ENCODE data around the gene FAM193B.
"Not testable (repeated sequence)": the region's sequence is repeated elsewhere in the genome, so short reads cannot be mapped to it uniquely, and the experiment has no call there.

FAM193B gene

GRCh38 chr5:177536386-177536785 is 18.0 kb downstream of the FAM193B start:
- DNase-seq = no peak

DNA sequence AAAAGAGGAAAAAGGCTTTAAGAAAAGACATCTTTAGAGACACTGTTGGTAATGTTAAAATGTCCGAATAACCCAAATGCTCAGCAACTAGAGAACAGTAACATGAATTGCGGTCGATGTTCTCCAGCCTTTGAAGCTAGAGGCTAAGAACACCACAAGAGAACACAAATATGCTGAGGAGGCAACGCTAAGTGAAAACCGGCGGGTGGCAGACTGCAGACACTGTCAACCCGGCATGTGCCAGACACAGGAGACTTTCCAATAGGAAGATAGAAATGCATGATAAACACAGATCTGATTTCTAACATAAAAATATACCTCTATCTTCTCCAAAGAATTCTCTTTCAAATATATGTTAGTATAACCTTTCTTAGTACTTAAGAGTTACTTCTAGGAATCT is 19.2 kb downstream of the FAM193B start:
- no peak for DNase-seq

- DNase-seq = not testable (repeated sequence)
Observed at GRCh38 chr5:177534433-177534832, 19.9 kb downstream of the FAM193B start.

DNA sequence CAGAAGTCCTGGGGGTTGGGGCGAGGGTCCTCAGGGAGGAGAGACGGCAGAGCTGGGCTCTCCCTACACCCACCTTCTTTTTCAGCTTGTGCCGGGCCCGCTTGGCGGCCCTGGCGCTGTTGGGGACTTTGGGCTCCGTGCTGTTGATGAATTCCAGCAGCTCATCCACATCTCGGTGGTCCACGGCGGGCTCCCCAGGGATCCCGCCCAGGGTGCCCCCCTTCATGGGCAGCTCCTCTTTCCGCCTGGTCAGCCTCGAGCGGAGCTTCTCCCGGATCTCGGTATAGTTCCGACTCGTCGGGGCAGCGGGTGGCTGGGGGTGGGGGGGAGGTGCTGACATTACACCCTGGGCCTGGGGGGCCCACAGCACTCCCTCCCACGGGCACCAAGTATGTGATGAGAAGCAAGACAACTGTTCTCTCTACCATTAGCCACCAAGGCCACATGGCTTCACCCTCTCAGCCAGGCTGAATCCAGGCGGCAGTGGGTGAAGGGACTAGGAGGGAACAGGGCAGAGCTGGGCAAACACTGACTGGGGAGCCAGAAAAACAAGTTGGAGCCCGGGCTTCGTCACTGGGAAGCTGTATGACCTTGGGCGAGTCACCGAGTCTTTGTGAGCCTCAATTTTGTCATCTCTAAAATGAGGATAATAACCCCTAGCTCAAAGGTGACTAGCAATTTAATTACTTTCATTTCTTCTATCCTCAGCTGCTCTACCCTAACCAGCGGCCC is 23.0 kb downstream of the FAM193B start:
- DNase-seq = no peak

DNA sequence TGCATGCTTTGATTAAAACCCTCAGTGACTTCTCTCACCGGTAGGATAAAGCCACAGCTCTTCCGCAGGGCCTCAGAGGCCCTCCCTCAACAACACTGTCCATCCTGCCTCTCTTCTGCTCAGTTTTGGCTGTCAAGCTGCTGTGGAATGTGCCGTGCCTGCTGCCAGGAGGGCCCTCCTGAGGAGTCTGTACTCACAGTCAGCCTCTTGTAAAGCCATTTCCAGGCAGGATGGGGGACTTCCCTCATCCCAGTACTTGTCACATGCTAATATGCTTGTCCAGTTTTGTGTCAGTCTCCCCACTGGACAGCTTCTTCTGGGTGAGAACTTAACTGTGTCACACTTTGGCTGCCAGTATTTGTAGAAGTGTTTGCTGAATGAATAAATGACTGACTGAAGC is 23.7 kb downstream of the FAM193B start:
- DNase-seq = no peak

DNA sequence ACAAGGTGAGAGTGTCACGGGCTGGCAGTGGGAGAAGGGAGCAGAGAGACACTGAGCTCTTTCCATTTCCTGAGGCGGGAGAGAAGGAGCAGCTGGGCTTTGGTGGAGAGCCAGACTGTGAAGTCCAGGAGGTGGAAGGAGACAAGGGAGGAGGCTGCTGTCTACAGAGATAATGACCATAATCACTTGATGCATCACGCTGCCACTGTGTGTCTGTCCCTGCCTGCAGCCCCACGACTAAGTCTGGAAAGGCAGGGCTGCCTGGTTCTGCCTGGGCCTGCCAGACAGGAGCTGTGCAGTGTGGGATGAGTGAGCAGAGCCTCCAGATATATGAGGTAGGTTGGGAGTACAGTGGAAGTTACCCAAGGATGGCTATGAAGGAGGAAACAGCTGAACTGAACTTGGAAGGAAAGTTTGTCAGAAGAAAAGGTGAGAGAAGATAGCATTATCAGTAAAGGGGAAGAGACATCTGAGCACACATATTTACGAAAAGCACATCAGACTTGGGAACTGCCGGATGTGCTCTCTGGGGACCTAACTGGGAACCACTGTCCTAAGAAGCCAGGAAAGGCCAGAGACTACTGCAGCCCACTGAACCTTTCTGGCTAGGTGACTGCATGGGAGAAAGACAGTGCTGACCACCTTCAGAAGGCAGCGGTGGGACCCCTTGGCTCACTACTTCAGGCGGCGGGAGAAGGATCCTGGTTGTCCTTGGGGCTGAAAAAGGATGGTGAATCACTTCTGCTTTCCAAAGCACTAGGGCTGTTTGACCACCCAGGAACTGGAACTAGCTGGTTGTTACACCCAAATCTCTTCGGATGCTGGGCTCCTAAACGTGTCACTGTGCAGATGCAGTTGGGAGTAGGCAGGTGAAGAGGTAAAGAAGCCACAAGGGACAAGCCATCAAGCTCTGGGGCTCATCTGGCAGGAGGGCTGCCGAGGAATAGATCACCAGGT is 24.8 kb downstream of the FAM193B start:
- DNase-seq = no peak

- no peak for DNase-seq
Observed at GRCh38 chr5:177528631-177529030, 25.7 kb downstream of the FAM193B start.

GRCh38 chr5:177527595-177527994 is 26.8 kb downstream of the FAM193B start:
- DNase-seq = no peak

DNA sequence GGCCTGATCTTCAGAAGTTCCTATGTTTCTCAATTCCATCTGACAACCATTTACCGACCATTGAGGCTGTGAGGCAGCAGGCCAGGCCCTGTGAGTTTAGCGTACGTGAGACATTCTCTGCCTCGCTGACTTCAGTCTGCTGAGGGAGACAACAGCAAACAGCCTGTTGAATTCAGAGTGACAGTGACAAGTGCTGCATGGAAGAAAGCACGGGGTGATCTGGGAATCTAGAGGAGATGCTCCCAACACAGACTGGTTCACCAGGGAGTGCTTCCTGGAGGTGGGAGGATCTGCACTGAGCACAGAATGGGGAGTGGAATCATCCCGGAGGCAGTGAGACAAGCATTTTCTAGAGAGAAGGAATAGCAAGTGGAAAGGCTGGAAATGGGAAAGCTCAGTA is 27.6 kb downstream of the FAM193B start:
- DNase-seq = no peak

GRCh38 chr5:177526191-177526590 is 28.2 kb downstream of the FAM193B start:
- DNase-seq = no peak

- DNase-seq = no peak
Observed at GRCh38 chr5:177524941-177525655, 29.3 kb downstream of the FAM193B start.

DNA sequence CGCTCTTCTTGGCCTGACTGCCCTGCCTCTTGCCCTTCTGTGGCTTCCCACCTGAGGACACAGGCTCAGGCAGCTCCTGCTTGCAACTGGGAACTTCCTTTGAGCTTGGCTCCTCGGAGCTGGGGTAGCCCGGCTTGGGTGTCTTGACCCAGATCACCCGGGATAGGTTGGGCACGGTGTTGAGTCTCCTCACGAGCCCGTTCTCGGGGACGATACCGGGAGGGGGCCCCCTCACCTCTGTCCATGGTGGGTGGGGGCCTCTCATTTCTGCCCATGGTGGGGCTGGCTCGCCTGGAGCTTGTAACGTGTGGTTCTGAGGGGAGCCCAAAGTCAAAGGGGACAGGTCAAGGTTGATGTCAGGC is 29.8 kb downstream of the FAM193B start:
- no peak for DNase-seq

DNA sequence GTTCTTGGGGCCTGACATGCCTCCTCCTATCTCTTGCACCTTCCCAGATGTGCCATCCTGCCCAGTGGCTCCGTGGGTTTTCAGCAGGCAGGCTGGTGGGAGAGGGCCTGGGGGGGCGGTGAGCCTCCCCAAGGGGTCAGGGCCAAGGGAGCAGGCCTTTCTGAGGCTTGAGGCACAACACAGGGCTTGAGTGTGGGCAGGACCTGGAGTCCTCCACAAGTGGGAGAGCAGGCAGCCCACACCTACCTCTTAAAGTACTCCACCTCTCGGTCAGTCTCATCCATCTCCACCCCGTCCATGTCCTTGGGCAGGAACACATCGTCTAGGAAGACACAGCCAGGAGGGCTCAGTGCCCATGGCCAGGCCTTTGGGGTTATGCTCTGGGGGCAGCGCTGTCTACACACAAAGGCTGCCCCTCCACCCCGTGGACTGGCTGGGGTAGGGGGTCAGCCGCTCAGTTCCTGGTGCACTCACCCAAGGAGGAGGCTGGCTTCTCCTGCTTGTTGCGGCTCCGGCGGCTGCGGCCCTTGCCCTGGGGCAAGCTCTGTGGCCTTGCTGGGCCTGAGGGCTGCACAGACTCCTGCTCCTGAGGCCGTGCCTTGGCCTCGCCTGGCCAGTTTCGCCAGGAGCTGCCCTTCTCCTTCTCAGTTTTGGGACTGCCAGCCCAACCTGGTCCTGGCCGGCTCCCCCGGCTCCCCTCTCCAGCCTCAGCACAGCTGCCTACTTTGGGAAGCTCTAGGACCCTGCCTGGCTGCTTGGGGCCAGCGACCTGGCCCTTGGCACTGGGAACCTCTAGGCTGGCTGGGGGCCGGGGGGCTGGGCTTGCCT is 30.4 kb downstream of the FAM193B start:
- DNase-seq = no peak

DNA sequence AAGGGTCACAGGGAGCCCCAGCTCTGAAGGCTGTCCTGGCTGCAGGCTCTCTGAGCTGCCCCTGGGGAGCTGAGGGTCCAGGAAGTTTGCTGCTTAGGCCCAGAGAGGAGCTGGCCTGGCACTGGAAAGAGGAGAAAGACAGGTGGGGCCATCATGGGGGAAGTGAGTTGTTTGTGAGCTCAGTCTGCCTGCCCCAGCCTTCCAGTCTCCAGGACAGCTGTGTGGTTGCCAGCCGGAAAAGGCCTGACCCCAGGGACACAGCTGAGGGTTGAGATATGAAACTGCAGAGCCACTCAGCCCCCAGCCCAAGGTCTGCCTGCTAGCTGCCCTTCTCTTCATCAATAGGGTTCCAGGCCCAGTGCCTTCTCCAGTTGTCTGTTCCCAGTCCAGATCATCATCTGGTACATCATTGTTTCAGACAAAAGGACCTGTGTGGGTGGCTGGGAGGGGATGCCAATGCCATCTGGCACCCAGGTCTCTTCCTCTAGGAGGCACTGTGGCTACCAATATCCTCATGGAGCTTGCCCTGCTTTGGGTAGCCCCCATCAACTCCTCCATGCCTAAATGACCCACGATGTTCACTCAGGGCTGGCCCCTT is 33.3 kb downstream of the FAM193B start:
- no peak for DNase-seq

DNA sequence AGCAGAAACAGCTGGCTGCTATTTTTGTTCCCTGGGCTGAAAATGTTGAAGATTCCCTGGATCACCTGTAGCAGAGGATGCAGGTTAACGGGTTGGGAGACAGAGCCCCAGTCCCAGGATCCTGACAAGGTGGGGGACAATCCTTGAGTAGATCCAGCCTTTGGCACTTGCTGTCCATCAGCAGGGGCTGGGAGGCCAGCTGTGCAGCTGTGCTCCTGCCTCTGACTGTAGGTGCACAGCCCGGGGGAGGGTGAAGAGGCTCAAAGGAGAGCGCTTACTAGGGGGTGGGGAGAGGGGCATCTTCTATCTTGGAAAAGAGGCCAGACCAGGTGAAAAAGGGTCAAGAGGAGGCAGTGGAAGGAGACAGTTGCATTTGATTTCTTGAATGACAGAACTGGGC is 34.1 kb downstream of the FAM193B start:
- no peak for DNase-seq

DNA sequence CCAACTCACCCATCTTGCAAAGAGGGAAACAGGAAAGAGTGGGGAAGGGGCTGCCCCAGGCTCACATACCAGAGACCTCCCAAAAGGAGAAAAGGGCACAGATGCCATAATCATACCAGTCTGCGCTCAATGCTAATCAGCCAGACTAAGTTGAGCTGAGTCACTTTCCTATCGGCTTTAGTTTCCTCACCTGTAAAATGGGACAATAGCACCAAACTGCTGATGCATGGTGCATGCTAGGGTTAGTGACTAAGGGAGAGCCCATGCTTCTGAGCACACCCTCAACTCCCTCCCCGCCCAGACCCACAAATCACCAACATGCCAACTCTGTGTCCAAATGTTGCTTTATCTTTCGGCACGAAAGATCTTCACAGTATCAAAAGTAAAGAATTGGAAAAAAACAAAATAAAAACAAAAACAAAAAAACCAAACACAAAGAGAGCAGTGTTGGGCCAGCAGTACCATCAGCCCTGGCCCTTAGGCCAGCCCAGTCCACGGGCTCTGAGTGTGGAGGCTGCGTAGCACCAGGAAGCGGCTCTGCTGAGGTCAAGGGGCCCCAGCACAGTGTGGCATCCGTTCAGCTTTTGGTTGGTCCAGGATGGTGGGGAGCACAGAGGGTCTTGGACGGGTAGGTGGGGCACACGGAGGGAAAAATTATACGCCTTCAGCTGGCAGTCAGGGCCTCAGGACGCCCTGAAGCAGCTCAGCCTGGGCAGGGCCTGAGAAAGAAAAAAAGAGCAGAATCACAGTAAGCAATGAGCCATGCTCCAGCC is 34.7 kb downstream of the FAM193B start:
- no peak for DNase-seq

GRCh38 chr5:177516601-177517568 is 37.5 kb downstream of the FAM193B start, which contains the start of gene DDX41:
Gene DDX41, minus strand, starts transcription at chr5:177516961. Its CDS starts 16 bp downstream, at chr5:177516945.
- peak; percentile 96 for DNase-seq

GRCh38 chr5:177515580-177515979 is 38.8 kb downstream of the FAM193B start:
- no peak for DNase-seq

- no peak for DNase-seq
Observed at GRCh38 chr5:177514541-177514940, 39.8 kb downstream of the FAM193B start.

- DNase-seq = no peak
Observed at GRCh38 chr5:177513500-177513899, 40.9 kb downstream of the FAM193B start.
